SK-N-SH (cell line): Measurements from ENCODE around the gene PERCC1.

Experiments
- EP300 ChIP-seq, 2 experiments: IDR thresholded peaks; 2 replicates each; pipeline versions ENCODE4 v1.4.0 to v1.6.1; 2012; ENCODE audit warnings: borderline replicate concordance in 1 of 2, low read depth in 1 of 2, low read length in 1 of 2
- EZH2phosphoT487 ChIP-seq: fragments of 200-600 bp; sonication (generic); IDR thresholded peaks from 2 replicates; pipeline ENCODE4 v1.6.1; 2017; ENCODE audit warnings: low read depth, mixed run types, mild to moderate bottlenecking, antibody characterized with exemption, moderate library complexity, borderline replicate concordance
- POLR2AphosphoS5 ChIP-seq: IDR thresholded peaks from 2 replicates; pipeline ENCODE4 v1.6.1; 2012; ENCODE audit warnings: low read depth, low read length
- SMC3 ChIP-seq: IDR thresholded peaks from 2 replicates; pipeline ENCODE4 v1.6.1; 2012; ENCODE audit warnings: low read depth, low read length, improper control_type of control experiment
- TF ChIP-seq, protein P1 (sequence below): fragments of 200-600 bp; sonication (generic); IDR thresholded peaks from 2 replicates; pipeline ENCODE4 v1.6.1; 2017; ENCODE audit warnings: antibody characterized with exemption, mild to moderate bottlenecking, moderate library complexity

DNA sequence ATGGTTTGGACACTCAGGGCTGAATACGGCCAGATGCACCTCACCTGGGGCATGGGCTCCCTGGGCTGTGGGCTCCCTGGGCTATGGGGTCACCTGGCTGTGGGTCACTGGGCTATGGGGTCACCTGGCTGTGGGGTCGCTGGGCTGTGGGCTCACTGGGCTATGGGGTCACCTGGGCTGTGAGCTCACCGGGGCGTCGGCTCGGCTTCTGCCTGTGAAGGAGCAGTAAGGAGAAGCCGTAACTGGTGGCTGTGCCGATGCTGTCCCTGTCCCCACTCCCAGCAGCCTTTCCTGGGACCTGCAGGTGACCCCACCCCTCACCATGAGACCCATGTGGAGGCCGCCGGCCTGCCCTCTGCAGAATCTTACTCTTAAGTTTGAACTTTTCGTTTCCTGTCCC lies 1.9 kb upstream of the PERCC1 start:
- TF ChIP-seq, protein P1, sequence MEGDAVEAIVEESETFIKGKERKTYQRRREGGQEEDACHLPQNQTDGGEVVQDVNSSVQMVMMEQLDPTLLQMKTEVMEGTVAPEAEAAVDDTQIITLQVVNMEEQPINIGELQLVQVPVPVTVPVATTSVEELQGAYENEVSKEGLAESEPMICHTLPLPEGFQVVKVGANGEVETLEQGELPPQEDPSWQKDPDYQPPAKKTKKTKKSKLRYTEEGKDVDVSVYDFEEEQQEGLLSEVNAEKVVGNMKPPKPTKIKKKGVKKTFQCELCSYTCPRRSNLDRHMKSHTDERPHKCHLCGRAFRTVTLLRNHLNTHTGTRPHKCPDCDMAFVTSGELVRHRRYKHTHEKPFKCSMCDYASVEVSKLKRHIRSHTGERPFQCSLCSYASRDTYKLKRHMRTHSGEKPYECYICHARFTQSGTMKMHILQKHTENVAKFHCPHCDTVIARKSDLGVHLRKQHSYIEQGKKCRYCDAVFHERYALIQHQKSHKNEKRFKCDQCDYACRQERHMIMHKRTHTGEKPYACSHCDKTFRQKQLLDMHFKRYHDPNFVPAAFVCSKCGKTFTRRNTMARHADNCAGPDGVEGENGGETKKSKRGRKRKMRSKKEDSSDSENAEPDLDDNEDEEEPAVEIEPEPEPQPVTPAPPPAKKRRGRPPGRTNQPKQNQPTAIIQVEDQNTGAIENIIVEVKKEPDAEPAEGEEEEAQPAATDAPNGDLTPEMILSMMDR = no peak
- no peak for TF ChIP-seq EP300 (IDR thresholded peaks at IDR 0.05; ENCODE audit: borderline replicate concordance in 1 of 2, low read depth in 1 of 2, low read length in 1 of 2)
- no peak for TF ChIP-seq SMC3
- TF ChIP-seq EZH2phosphoT487 = no peak
- TF ChIP-seq POLR2AphosphoS5 = no peak
